OCI-LY7 (cell line): ENCODE results near the gene CDK19. TPM values are rescaled to one million over a fixed set of nuclear protein-coding genes. Genes with fewer than 3 reads are reported as not detected.

Experiments used
- BruUV-seq: library from RNA; stranded (reverse); fragments of 400-500 nt; replicated peaks from 2 replicates; lab custom pipeline; 2021; lab: Mats Ljungman, UMichigan
- CTCF ChIA-PET: fragments of 300-600 bp; sonication (Branson Sonifier 250); formaldehyde crosslinking; loops from one replicate; lab custom pipeline; 2022; ENCODE audit warnings: antibody characterized with exemption; ENCODE audit not compliant: unreplicated experiment; lab: Charles Lee
- POLR2A ChIA-PET: fragments of 300-600 bp; sonication (Branson Sonifier 250); formaldehyde crosslinking; loops from one replicate; lab custom pipeline; 2022; ENCODE audit warnings: antibody characterized with exemption; lab: Charles Lee
- DNase-seq: peaks from one replicate; pipeline ENCODE4 v3.0.0-alpha.2; 2015; ENCODE audit warnings: low spot score
- H2AFZ ChIP-seq: fragments of 200-600 bp; sonication (generic), shearing (Covaris generic); 2 replicates; pipeline ENCODE4 v1.6.1; 2014; ENCODE audit warnings: mild to moderate bottlenecking, antibody characterized with exemption, low read length, moderate library complexity
- H3K27ac ChIP-seq: fragments of 200-600 bp; sonication (generic); 2 replicates; pipeline ENCODE4 v1.5.1; 2014; ENCODE audit warnings: mixed run types, low read depth, mild to moderate bottlenecking, moderate library complexity, low read length, inconsistent platforms; ENCODE audit not compliant: poor library complexity, severe bottlenecking
- H3K36me3 ChIP-seq: fragments of 200-600 bp; sonication (generic); 2 replicates; pipeline ENCODE4 v1.6.1; 2014; ENCODE audit warnings: mild to moderate bottlenecking, antibody characterized with exemption, low read length, moderate library complexity, mixed read lengths; ENCODE audit not compliant: insufficient read depth
- H3K4me1 ChIP-seq: fragments of 200-600 bp; sonication (generic); 2 replicates; pipeline ENCODE4 v1.5.1; 2014; ENCODE audit warnings: mild to moderate bottlenecking, low read length; ENCODE audit not compliant: insufficient read depth, poor library complexity, severe bottlenecking
- H3K4me2 ChIP-seq: fragments of 200-600 bp; sonication (generic); 2 replicates; pipeline ENCODE4 v1.6.1; 2014; ENCODE audit warnings: mild to moderate bottlenecking, low read length
- H3K4me3 ChIP-seq: fragments of 200-600 bp; sonication (generic); 2 replicates; pipeline ENCODE4 v1.5.1; 2014; ENCODE audit warnings: mild to moderate bottlenecking, low read depth, low read length; ENCODE audit not compliant: poor library complexity, severe bottlenecking
- H3K79me2 ChIP-seq: fragments of 200-600 bp; sonication (generic); 2 replicates; pipeline ENCODE4 v1.6.1; 2016; ENCODE audit warnings: low read depth, mild to moderate bottlenecking, low read length, moderate library complexity, mixed read lengths; ENCODE audit not compliant: insufficient read depth
- H3K9me2 ChIP-seq: fragments of 200-600 bp; sonication (generic); 2 replicates; pipeline ENCODE4 v1.6.1; 2016; ENCODE audit warnings: mild to moderate bottlenecking, low read length, mixed read lengths; ENCODE audit not compliant: insufficient read depth
- H3K9me3 ChIP-seq: fragments of 200-600 bp; sonication (generic); 2 replicates; pipeline ENCODE4 v1.6.1; 2014; ENCODE audit warnings: mild to moderate bottlenecking, mixed run types, low read length, mixed read lengths
- H4K20me1 ChIP-seq: fragments of 200-600 bp; sonication (generic); 2 replicates; pipeline ENCODE4 v1.6.1; 2014; ENCODE audit warnings: mild to moderate bottlenecking, antibody characterized with exemption, low read length, moderate library complexity, mixed read lengths; ENCODE audit not compliant: insufficient read depth
- CTCF ChIP-seq: fragments of 200-600 bp; sonication (generic); conservative IDR thresholded peaks from 2 replicates; pipeline ENCODE4 v1.5.1; 2014; ENCODE audit warnings: mild to moderate bottlenecking, antibody characterized with exemption, low read length, moderate library complexity, mixed read lengths
- EZH2phosphoT487 ChIP-seq: fragments of 200-600 bp; sonication (generic); IDR thresholded peaks from 2 replicates; pipeline ENCODE4 v1.6.1; 2018; ENCODE audit warnings: low read depth, borderline replicate concordance, mild to moderate bottlenecking, mixed run types, antibody characterized with exemption, low read length, moderate library complexity, mixed read lengths
- intact Hi-C: fragments of 100-400 bp; cut with micrococcal nuclease; formaldehyde crosslinking; loops from one replicate; pipeline ENCODE4 v1.10.0; 2022; ENCODE audit not compliant: unreplicated experiment
- total RNA-seq, 2 experiments: library from RNA; depleted of rRNA in 1 of 2; stranded (reverse); fragments of >200 nt in 1 of 2; shearing (Covaris generic) in 1 of 2; gene quantifications; 2 replicates each; pipeline ENCODE4 v1.2.3, GENCODE V29; 2014 to 2022

Gene CDK19
- total RNA-seq, 2 experiments from 2014 or later, result 15.4 to 35.6 TPM

GRCh38 chr6:110665600-110665999, 149.7 kb downstream of the CDK19 start:
- H3K36me3 ChIP-seq, result peaks cover 11% of the 10 kb centered on the region
- H3K9me3 ChIP-seq, result no peaks in the 10 kb centered on the region
- H3K9me2 ChIP-seq, result no peaks in the 10 kb centered on the region
- no peaks in the 10 kb centered on the region for H4K20me1 ChIP-seq
- TF ChIP-seq EZH2phosphoT487 (no peak), CTCF (no peak)
- no peak for DNase-seq
- intact Hi-C loops, result no loop called here
- ChIA-PET CTCF (no interaction called here), POLR2A (interaction anchor here (0.6 to 1.0 kb wide), 2 partner anchors 10 to 70 kb away, joined by 5 to 6 read pairs; no protein-coding TSS in a partner anchor)
- H3K27ac ChIP-seq, result no peak overlapping the region
- no peaks in the 10 kb centered on the region for H3K79me2 ChIP-seq
- H3K4me2 ChIP-seq, result no peak overlapping the region
- H3K4me1 ChIP-seq, result no peaks in the 10 kb centered on the region
- H2AFZ ChIP-seq, result no peak overlapping the region
- BruUV-seq, result no TSS peak
- no peak overlapping the region for H3K4me3 ChIP-seq

- ChIA-PET CTCF (no interaction called here), POLR2A (interaction anchor here (0.6 to 1.0 kb wide), 2 partner anchors 9 to 828 kb away, joined by 3 to 5 read pairs; no protein-coding TSS in a partner anchor)
- Histone ChIP-seq H3K27ac (no peak overlapping the region), H3K9me3 (no peaks in the 10 kb centered on the region), H3K4me3 (no peak overlapping the region), H3K4me2 (no peak overlapping the region), H3K4me1 (no peaks in the 10 kb centered on the region), H2AFZ (no peak overlapping the region), H3K36me3 (peaks cover 18% of the 10 kb centered on the region), H3K9me2 (no peaks in the 10 kb centered on the region), H3K79me2 (no peaks in the 10 kb centered on the region), H4K20me1 (no peaks in the 10 kb centered on the region)
- no TSS peak for BruUV-seq
- DNase-seq, result no peak
- TF ChIP-seq CTCF (no peak), EZH2phosphoT487 (no peak)
- intact Hi-C loops, result no loop called here
These were observed 150.3 kb downstream of the CDK19 start for GRCh38 chr6:110664933-110665332.

DNA sequence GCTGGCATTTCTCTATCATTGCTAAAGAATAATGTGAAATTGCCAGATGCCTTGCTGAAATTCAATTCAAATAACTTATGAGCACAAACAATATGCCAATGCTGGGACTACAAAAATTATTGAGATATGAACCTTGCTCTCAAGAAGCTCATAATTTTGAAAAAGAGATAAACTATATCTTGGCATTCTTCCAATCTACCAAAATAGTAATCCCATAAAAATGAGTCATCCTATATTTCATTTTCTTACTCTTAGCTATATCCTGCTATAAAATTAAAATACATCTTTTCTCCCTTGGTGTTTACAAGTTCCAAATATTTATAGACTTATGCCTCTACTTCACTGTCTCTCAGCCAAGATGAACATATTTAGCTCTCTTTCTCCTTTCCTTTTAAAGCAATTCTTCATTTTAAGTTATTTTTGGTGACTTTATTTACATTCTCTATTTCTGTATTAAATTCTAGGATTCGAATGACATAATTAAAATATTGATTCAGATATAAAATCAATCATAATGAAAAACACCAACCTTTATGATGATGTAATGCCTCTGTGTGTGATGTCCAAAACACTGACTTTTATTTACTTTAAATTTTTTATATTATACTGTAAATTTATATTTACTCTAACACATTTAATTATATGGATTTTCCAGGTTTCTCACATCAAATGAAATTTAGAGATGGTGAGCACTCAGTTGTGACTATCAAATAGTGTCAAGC, 152.6 kb downstream of the CDK19 start:
- Histone ChIP-seq H3K36me3 (peaks cover 19% of the 10 kb centered on the region), H4K20me1 (no peaks in the 10 kb centered on the region), H3K79me2 (no peaks in the 10 kb centered on the region), H2AFZ (no peak overlapping the region), H3K9me3 (no peaks in the 10 kb centered on the region), H3K4me1 (no peaks in the 10 kb centered on the region), H3K9me2 (no peaks in the 10 kb centered on the region), H3K4me2 (no peak overlapping the region), H3K27ac (no peak overlapping the region), H3K4me3 (no peak overlapping the region)
- TF ChIP-seq CTCF, result no peak
- TF ChIP-seq EZH2phosphoT487, result no peak
- no peak for DNase-seq
- BruUV-seq, result no TSS peak
- POLR2A ChIA-PET, result interaction anchor here (1.4 kb wide), 2 partner anchors 12 to 70 kb away, joined by 3 to 5 read pairs; no protein-coding TSS in a partner anchor
- intact Hi-C loops, result no loop called here
- CTCF ChIA-PET, result no interaction called here
